Kasumi-1 (cell line): ENCODE data around the gene CILP.
"Not testable (repeated sequence)": the region's sequence is repeated elsewhere in the genome, so short reads cannot be mapped to it uniquely, and the experiment has no call there.

Source experiments
- DNase-seq, 2 experiments: peaks; one replicate each; lab custom pipeline; 2025; lab: John Stamatoyannopoulos, UW

Gene CILP

GRCh38 chr15:65210770-65211481 is at the start of gene CILP:
Gene CILP, minus strand, starts transcription at chr15:65211473. Its CDS starts 1,718 bp downstream, at chr15:65209755.
- DNase-seq: no peak

- no peak for DNase-seq
Measured at GRCh38 chr15:65260968-65261367, 49.7 kb upstream of the CILP start.

- DNase-seq: no peak
Measured at GRCh38 chr15:65259367-65259797, 48.1 kb upstream of the CILP start.

- no peak for DNase-seq
Measured at GRCh38 chr15:65258375-65259262, 47.3 kb upstream of the CILP start.

DNA sequence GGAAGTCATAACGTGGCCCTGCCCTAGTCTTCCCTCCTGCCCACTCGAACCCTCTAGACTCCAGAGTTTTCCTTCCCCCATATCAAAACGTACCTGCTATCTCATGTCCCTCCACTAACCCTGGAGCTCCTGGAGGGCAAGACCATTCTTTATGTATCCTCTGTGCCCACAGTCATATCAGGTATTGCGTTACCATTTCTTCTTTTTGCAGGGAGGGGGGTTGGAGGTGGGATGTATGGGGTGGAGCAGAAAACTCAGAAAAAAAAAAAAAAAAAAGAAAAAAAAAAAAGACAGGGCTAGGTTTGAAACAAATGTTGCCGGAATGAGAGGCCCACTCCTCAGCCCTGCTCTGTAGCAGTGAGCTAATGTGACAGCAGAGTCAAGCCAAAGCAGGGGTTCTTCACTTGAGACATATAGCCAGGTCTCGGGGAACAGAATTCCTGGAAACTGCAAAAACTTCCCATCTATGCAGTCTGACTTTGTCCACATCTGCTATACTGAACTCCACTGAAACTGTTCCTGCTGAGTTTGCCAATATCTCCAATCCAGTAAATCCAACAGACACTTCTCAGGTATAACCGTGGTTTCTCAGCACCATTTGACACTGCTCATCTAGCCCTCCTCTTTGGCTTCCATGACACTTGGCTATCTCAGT is 44.3 kb upstream of the CILP start:
- no peak for DNase-seq

DNA sequence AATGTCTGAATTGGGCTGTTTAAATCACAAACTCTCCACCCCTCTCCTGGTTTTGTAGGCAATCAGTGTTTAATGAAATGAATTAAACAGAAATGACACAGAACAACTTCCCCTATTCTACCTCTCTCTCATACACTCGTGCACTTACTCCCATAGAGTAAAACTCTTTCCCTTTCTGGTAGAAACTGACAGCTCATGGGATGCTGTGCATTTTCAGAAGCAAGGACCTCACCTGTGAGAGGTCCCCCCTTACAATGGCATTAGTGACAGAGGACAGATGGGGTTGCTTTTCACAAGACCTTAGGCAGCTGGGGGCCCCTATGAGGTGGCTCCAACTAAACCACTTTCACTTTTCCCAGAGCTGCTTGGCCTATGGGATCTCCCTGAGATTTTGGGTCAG is 43.5 kb upstream of the CILP start:
- DNase-seq: no peak

DNA sequence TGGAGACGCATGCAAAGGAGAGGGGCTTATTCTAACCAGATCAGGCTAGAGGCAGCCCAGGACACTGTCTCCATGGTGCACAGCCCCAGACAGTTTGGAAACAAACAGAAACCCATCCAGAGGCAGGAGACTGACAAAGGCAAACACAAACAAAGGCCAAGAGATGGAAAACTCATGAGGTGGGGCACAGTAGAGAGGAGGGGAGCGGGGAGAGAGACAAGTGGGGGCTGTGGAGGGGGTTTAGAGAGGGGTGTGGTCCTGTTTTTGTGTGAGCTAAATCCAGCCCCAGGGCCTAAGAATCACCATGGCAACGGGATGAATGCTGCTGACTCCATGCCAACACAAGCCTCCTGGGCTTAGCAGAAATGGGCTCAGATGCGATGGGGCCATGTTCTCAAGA is 43.1 kb upstream of the CILP start:
- no peak for DNase-seq

- DNase-seq: no peak
Measured at GRCh38 chr15:65249641-65250040, 38.4 kb upstream of the CILP start.

- DNase-seq: no peak
Measured at GRCh38 chr15:65248511-65249255, 37.4 kb upstream of the CILP start.

GRCh38 chr15:65246939-65247338 is 35.7 kb upstream of the CILP start:
- no peak for DNase-seq

GRCh38 chr15:65246026-65246714 is 34.9 kb upstream of the CILP start:
- no peak for DNase-seq

DNA sequence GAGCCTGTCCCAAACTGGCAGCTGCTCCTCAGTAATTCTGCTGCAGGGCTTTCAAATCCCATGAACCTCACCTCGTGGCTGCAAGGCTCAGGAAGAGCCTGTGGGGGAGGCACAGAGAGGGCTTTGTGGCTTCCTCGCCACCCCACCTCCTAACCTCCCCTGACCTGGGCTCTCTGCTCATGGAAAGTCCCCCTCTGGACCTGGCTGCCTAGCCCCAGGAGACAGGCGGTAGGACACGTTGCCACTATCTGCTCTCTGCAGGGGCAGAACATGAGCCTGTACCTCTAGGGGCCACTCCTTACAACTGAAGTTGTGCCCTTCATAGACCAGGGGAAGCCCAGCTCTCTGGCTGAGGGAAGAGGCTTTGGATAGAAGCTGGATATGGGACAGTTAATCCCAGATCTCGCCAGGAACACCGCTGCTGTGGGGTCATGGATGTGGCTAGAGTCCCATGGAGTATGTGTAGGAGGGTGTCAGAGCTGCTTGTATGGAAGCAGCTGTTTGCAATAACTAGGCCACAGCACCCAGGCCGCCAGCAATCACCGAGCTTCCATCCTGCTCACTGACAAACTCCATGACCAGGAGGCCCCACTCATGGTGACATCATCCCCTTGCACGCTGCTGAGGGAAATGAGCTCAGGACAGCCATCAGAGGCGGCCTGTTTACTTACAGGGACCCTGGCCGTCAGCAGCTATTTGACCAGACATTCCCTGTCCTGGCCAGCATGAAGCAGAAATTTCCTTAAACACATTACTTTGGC is 34.0 kb upstream of the CILP start:
- DNase-seq: no peak

DNA sequence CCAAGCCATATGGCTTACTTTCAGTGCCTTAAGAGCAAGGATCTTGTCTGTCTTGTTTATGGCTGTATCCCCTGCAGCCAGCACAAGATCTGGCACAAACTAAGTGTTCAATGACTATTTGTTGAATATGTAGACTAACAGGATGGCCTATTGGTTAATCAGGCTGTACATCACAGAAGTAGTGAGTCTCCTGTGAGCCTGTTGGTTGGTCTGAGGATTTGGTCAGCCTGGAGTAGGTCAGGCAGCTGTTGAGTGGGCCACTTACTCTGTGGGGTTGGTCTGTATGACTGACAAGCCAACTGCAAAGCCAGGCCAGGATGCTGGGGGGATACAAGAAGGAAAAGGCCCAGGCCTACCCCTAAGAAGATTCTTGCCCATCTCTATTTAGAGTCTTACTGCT is 33.4 kb upstream of the CILP start:
- DNase-seq: no peak

- not testable (repeated sequence) for DNase-seq
Measured at GRCh38 chr15:65236443-65236842, 25.2 kb upstream of the CILP start.

- no peak for DNase-seq
Measured at GRCh38 chr15:65233696-65234095, 22.4 kb upstream of the CILP start.

GRCh38 chr15:65232520-65232919 is 21.2 kb upstream of the CILP start:
- DNase-seq: no peak

GRCh38 chr15:65231306-65231705 is 20.0 kb upstream of the CILP start:
- DNase-seq: no peak

DNA sequence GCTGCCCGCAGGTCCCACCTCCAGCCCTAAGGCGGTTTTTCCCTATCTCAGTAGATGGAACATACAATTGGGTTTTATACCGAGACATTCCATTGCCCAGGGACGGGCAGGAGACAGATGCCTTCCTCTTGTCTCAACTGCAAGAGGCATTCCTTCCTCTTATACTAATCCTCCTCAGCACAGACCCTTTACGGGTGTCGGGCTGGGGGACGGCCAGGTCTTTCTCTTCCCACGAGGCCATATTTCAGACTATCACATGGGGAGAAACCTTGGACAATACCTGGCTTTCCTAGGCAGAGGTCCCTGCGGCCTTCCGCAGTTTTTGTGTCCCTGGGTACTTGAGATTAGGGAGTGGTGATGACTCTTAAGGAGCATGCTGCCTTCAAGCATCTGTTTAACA is 15.6 kb upstream of the CILP start:
- DNase-seq: not testable (repeated sequence)

GRCh38 chr15:65226221-65226620 is 14.9 kb upstream of the CILP start:
- no peak for DNase-seq

- peak; percentile 67 to 74 for DNase-seq
Measured at GRCh38 chr15:65223996-65224395, 12.7 kb upstream of the CILP start.

DNA sequence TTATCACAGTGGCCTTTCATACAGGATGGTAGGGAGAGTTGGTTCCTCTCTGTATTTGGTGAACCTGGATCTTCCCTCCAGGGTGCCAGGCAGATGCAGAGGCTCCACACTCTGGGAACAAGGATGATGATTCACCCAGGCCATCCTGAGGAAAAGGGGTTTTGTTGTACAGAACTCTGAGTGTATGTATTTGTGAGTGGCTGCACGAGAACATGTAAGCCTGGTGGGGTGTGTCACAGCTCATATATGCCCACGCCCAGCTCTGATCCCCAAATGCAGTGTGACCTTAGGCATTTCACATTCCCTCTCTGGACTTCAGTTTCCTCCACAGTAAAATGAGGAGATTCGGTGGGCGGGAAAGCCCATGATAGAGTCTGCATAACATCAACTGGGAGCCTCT is 11.6 kb upstream of the CILP start:
- no peak for DNase-seq
